ENCODE measurements around the gene COPS7B. TPM values are rescaled to one million over a fixed set of nuclear protein-coding genes. Genes with fewer than 3 reads are reported as not detected.

COPS7B gene
- total and polyA plus RNA-seq, 10 of the 15 experiments (the other 5 are each of a cell fraction or from before 2014, with no cell fraction given): 6.3 to 58.8 (median 40.4) TPM

DNA sequence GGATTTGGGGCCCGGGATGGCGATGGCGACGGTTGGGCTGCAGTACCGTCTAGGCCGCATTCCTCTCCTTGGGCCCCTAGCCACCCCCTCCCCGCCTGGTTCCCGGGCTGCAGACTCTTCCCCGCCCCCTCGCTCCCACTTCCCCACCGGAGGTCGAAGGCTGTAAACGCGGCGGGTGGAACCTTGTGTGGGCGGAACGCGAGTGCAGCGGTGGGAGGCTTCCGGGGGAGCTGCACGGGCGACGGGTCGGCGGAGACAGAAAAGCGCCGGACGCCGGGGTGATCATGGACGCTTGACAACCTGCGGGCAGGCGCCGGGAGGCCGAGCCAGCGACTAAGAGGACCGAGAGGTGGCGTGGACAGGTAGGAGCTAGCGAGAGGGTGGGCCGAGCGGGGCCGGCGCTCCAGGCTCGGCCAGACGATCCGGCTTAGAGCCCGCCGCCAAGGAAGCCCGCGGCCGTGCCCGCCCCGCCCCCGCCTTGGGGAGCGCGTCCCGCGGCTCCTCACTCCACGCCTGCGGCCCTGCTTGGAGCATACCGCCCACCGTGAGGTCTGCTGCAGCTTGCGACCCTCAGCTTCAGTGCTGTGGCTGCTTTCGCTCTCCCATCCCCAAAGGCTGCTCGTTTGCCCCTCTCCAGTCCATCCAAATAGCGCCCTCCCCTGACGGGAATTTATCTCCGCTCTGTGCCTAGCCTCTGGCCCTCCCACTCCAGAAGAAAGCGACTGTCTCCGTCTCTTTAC is at the start of gene COPS7B (continued):
- TF ChIP-seq SUZ12 (IDR thresholded peaks at IDR 0.05; ENCODE audit: unreplicated experiment): no peak
- peak; percentile 84 for TF ChIP-seq ZNF24 (IDR thresholded peaks at IDR 0.05)
- no peak for TF ChIP-seq MTA3 (IDR thresholded peaks at IDR 0.05; ENCODE audit: borderline replicate concordance, low read length)
- TF ChIP-seq IKZF2 (IDR thresholded peaks at IDR 0.05): peak; percentile 42 to 73; a peak in 2 of 4 replicates
- TF ChIP-seq TCF7 (IDR thresholded peaks at IDR 0.05; ENCODE audit: borderline replicate concordance): peak; percentile 66; the same call in 1 of the 2 replicates
- TF ChIP-seq, protein P1, sequence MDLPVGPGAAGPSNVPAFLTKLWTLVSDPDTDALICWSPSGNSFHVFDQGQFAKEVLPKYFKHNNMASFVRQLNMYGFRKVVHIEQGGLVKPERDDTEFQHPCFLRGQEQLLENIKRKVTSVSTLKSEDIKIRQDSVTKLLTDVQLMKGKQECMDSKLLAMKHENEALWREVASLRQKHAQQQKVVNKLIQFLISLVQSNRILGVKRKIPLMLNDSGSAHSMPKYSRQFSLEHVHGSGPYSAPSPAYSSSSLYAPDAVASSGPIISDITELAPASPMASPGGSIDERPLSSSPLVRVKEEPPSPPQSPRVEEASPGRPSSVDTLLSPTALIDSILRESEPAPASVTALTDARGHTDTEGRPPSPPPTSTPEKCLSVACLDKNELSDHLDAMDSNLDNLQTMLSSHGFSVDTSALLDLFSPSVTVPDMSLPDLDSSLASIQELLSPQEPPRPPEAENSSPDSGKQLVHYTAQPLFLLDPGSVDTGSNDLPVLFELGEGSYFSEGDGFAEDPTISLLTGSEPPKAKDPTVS (IDR thresholded peaks at IDR 0.05; ENCODE audit: low read depth, low read length): peak; percentile 85; the same call in 1 of the 2 replicates
- TF ChIP-seq TAF1 (IDR thresholded peaks at IDR 0.05; ENCODE audit: borderline replicate concordance, low read depth, low read length): peak; percentile 97
- TF ChIP-seq, protein P2, sequence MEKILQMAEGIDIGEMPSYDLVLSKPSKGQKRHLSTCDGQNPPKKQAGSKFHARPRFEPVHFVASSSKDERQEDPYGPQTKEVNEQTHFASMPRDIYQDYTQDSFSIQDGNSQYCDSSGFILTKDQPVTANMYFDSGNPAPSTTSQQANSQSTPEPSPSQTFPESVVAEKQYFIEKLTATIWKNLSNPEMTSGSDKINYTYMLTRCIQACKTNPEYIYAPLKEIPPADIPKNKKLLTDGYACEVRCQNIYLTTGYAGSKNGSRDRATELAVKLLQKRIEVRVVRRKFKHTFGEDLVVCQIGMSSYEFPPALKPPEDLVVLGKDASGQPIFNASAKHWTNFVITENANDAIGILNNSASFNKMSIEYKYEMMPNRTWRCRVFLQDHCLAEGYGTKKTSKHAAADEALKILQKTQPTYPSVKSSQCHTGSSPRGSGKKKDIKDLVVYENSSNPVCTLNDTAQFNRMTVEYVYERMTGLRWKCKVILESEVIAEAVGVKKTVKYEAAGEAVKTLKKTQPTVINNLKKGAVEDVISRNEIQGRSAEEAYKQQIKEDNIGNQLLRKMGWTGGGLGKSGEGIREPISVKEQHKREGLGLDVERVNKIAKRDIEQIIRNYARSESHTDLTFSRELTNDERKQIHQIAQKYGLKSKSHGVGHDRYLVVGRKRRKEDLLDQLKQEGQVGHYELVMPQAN (conservative IDR thresholded peaks at IDR 0.05): peak; percentile 76
- TF ChIP-seq NBN (IDR thresholded peaks at IDR 0.05): peak; percentile 83; the same call in 1 of the 2 replicates
- peak; percentile 66; the same call in 1 of the 2 replicates for TF ChIP-seq PML (IDR thresholded peaks at IDR 0.05; ENCODE audit: low read length)
- TF ChIP-seq, protein P3, sequence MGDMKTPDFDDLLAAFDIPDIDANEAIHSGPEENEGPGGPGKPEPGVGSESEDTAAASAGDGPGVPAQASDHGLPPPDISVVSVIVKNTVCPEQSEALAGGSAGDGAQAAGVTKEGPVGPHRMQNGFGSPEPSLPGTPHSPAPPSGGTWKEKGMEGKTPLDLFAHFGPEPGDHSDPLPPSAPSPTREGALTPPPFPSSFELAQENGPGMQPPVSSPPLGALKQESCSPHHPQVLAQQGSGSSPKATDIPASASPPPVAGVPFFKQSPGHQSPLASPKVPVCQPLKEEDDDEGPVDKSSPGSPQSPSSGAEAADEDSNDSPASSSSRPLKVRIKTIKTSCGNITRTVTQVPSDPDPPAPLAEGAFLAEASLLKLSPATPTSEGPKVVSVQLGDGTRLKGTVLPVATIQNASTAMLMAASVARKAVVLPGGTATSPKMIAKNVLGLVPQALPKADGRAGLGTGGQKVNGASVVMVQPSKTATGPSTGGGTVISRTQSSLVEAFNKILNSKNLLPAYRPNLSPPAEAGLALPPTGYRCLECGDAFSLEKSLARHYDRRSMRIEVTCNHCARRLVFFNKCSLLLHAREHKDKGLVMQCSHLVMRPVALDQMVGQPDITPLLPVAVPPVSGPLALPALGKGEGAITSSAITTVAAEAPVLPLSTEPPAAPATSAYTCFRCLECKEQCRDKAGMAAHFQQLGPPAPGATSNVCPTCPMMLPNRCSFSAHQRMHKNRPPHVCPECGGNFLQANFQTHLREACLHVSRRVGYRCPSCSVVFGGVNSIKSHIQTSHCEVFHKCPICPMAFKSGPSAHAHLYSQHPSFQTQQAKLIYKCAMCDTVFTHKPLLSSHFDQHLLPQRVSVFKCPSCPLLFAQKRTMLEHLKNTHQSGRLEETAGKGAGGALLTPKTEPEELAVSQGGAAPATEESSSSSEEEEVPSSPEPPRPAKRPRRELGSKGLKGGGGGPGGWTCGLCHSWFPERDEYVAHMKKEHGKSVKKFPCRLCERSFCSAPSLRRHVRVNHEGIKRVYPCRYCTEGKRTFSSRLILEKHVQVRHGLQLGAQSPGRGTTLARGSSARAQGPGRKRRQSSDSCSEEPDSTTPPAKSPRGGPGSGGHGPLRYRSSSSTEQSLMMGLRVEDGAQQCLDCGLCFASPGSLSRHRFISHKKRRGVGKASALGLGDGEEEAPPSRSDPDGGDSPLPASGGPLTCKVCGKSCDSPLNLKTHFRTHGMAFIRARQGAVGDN (IDR thresholded peaks at IDR 0.05): peak; percentile 55; the same call in 1 of the 2 replicates
- TF ChIP-seq, protein P4, sequence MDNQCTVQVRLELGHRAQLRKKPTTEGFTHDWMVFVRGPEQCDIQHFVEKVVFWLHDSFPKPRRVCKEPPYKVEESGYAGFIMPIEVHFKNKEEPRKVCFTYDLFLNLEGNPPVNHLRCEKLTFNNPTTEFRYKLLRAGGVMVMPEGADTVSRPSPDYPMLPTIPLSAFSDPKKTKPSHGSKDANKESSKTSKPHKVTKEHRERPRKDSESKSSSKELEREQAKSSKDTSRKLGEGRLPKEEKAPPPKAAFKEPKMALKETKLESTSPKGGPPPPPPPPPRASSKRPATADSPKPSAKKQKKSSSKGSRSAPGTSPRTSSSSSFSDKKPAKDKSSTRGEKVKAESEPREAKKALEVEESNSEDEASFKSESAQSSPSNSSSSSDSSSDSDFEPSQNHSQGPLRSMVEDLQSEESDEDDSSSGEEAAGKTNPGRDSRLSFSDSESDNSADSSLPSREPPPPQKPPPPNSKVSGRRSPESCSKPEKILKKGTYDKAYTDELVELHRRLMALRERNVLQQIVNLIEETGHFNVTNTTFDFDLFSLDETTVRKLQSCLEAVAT (IDR thresholded peaks at IDR 0.05): peak; percentile 55
- peak; percentile 33; the same call in 1 of the 2 replicates for TF ChIP-seq RFX5 (IDR thresholded peaks at IDR 0.05; ENCODE audit: low read depth, low read length)
- TF ChIP-seq, protein P5, sequence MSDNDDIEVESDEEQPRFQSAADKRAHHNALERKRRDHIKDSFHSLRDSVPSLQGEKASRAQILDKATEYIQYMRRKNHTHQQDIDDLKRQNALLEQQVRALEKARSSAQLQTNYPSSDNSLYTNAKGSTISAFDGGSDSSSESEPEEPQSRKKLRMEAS (IDR thresholded peaks at IDR 0.05; ENCODE audit: low read depth, low read length): peak; percentile 81
- peak in 1 of 2 experiments; percentile 48; a peak in 1 of 4 replicates for TF ChIP-seq ETV6 (conservative IDR thresholded peaks at IDR 0.05 in 1 of 2, IDR thresholded peaks at IDR 0.05 in 1 of 2; ENCODE audit: borderline replicate concordance in 1 of 2, low read depth in 1 of 2)
- 0 out of 4 replicates have a peak, but pooled peaks of 1 of the 2 experiments have one; percentile 21 for TF ChIP-seq CEBPB (IDR thresholded peaks at IDR 0.05; ENCODE audit: borderline replicate concordance in 1 of 2, low read depth in 2 of 2, low read length in 2 of 2)
- peak; percentile 73 for TF ChIP-seq SREBF1 (IDR thresholded peaks at IDR 0.05; ENCODE audit: low read length)

All from GM12878 (cell line).